Keratinocyte (primary cell): ENCODE data around the gene MRPS14.

Experiments
- CTCF ChIP-seq, 3 experiments: IDR thresholded peaks in 1 of 3; conservative IDR thresholded peaks in 1 of 3; optimal IDR thresholded peaks in 1 of 3; 2 replicates in 2 of 3; 3 replicates in 1 of 3; pipeline versions ENCODE3 to v1.5.1; 2011; ENCODE audit warnings: low read length in 3 of 3, mild to moderate bottlenecking in 3 of 3, moderate library complexity in 2 of 3, control low read depth in 1 of 3, inconsistent platforms in 1 of 3; ENCODE audit not compliant: insufficient read depth in 2 of 3; ENCODE audit errors: extremely low read depth in 1 of 3
- EZH2 ChIP-seq: IDR thresholded peaks from one replicate; pipeline ENCODE4 v1.6.1; 2012; ENCODE audit warnings: inconsistent platforms, mild to moderate bottlenecking, low read length, moderate library complexity

- TF ChIP-seq CTCF (optimal IDR thresholded peaks at IDR 0.05 in 1 of 3, IDR thresholded peaks at IDR 0.05 in 1 of 3, conservative IDR thresholded peaks at IDR 0.05 in 1 of 3; ENCODE audit: extremely low read depth in 1 of 3, insufficient read depth in 2 of 3, low read length in 3 of 3) (no peak), EZH2 (no peak)
These were observed 33.5 kb downstream of the MRPS14 start for GRCh38 chr1:174989536-174990220.
